ENCODE data around the gene HOXD3. TPM values are rescaled to one million over a fixed set of nuclear protein-coding genes. Genes with fewer than 3 reads are reported as not detected.

Gene HOXD3
- total RNA-seq, 1 donor: not detected

DNA sequence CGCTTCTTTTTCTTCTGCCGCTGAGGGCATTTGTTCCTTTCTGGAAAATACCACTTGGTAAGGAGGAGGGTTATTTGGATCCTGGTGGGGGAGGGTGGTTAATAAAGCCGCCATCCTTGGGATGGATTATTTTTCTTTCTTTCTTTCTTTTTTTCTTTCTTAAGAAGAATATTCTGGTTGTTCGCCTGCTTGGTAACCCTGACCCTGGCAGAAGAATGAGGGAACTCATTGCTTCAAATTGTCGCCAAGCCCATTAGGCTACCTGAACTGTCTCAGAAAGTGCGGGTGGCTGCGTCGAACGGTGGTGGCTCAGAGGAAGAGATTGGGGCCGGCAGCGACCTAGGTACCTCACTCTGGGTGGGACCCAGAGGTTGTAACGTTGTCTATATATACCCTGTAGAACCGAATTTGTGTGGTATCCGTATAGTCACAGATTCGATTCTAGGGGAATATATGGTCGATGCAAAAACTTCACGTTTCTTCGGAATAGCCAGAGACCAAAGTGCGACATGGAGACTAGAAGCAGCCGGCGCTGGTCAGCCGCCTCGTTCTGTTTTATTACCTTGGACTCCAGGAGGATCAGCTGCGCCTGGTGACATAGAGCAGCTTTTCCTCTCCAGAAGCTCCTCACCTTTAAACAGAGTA is 7.0 kb upstream of the HOXD3 start:
- Histone ChIP-seq H3K4me1 (ENCODE audit: insufficient read depth, low read length) (no peaks in the 10 kb centered on the region), H3K27me3 (ENCODE audit: insufficient read depth, low read length) (peaks cover 95% of the 10 kb centered on the region), H3K9me3 (ENCODE audit: low read depth, low read length) (no peaks in the 10 kb centered on the region)

DNA sequence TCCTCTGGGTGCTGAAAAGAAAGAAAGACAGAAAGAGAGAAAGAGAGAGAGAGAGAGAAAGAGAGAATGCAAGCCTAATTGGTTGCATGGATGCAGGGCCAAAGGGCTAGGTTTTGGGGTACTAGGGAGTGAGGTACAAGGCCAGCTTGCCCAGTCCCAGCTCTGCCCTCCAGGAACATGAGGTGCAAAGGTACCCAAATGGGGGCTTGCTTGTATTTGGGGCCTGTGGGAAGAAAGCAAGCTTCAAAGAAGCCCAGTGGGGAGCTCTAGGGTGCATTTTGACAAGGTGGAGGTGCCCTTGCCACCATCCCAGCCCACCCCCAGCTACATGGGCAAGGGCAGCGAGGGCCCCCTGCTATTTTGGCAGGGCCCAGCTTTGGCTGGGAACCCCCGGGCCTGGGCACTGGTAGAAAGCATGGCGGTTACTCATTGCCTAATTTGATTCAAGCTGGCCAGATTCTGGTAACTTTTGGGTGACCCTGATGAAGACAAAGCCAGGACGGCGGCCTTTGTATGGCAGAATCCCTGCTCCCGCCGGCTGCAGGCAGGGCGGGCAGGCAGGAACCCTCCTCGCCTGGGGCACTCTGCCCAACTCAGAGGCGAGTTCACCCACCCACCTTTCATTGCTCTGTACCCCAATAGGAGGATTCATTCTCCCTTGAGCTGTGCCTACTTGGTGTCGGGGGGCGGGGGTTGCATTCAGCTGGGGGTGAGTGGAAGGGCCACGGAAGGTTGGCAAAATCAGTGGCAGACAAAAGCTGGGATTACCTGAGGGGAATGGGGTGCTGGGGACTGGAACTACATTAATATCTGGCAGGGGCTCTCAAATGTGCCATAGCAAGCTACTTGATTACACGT is 6.3 kb upstream of the HOXD3 start:
- H3K4me1 ChIP-seq (ENCODE audit: insufficient read depth, low read length): no peaks in the 10 kb centered on the region
- H3K9me3 ChIP-seq (ENCODE audit: low read depth, low read length): no peaks in the 10 kb centered on the region
- H3K4me3 ChIP-seq (ENCODE audit: low read length): no peak overlapping the region
- peaks cover 95% of the 10 kb centered on the region for H3K27me3 ChIP-seq (ENCODE audit: insufficient read depth, low read length)

More for the DNA sequence above, 7.0 kb upstream of the HOXD3 start:
- H3K4me3 ChIP-seq (ENCODE audit: low read length): no peak overlapping the region

DNA sequence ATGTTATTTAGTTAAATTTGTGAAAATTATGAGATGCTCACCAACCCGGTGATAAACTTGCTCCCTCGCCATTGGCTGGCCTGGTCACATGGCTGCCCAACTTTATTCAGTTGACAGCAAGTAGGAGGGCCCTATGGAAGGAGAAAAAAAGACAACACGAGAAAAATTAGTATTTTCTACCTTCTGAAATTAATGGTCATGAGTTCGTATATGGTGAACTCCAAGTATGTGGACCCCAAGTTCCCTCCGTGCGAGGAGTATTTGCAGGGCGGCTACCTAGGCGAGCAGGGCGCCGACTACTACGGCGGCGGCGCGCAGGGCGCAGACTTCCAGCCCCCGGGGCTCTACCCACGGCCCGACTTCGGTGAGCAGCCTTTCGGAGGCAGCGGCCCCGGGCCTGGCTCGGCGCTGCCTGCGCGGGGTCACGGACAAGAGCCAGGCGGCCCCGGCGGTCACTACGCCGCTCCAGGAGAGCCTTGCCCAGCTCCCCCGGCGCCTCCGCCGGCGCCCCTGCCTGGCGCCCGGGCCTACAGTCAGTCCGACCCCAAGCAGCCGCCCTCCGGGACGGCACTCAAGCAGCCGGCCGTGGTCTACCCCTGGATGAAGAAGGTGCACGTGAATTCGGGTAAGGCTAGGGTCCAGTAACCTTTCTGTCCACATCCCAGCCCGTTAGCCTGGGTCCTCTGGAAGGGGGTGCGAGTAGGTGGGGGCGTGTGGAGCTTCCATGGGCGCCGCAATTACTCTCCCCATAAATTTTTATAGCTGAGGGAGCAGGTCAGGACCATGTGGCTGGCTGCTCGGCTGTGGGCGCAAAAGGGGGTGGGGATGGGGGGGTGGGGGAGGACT is 5.4 kb upstream of the HOXD3 start, which contains the start of gene HOXD4:
Gene HOXD4 (plus strand): TSS at position 109 of the 846 bp plus-strand sequence. CDS start 84 bp downstream, at position 193.
- Histone ChIP-seq H3K27me3 (ENCODE audit: insufficient read depth, low read length) (peaks cover 95% of the 10 kb centered on the region), H3K4me1 (ENCODE audit: insufficient read depth, low read length) (no peaks in the 10 kb centered on the region), H3K4me3 (ENCODE audit: low read length) (no peak within 1 kb of the TSS), H3K9me3 (ENCODE audit: low read depth, low read length) (no peaks in the 10 kb centered on the region)

DNA sequence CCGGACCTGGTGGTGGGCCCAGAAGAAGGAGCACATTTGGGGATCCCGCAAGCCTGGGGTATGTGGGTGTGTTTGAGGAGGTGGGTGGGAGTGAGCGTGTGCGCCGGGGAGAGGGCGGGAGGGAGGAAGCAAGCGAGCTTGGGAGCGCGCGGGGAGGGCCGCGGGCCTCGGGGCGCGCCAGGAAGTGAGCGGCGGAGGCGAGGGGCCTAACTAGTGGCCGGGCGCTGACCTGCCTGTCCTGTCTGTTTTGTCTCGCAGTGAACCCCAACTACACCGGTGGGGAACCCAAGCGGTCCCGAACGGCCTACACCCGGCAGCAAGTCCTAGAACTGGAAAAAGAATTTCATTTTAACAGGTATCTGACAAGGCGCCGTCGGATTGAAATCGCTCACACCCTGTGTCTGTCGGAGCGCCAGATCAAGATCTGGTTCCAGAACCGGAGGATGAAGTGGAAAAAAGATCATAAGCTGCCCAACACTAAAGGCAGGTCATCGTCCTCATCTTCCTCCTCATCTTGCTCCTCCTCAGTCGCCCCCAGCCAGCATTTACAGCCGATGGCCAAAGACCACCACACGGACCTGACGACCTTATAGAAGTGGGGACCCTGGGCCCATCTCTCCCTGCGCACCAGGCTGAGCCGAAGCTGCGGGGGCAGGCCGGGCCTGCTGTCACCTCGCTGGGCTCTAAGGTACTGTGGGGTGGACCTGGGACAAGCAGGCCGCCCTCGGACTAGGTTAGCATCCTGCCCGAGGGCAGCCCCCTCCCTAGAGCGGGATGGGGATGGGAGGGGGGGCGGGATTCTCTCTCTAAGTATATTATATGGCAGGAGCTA is 4.5 kb upstream of the HOXD3 start:
- H3K9me3 ChIP-seq (ENCODE audit: low read depth, low read length): no peaks in the 10 kb centered on the region
- no peak overlapping the region for H3K4me3 ChIP-seq (ENCODE audit: low read length)
- no peaks in the 10 kb centered on the region for H3K4me1 ChIP-seq (ENCODE audit: insufficient read depth, low read length)
- H3K27me3 ChIP-seq (ENCODE audit: insufficient read depth, low read length): peaks cover 96% of the 10 kb centered on the region

DNA sequence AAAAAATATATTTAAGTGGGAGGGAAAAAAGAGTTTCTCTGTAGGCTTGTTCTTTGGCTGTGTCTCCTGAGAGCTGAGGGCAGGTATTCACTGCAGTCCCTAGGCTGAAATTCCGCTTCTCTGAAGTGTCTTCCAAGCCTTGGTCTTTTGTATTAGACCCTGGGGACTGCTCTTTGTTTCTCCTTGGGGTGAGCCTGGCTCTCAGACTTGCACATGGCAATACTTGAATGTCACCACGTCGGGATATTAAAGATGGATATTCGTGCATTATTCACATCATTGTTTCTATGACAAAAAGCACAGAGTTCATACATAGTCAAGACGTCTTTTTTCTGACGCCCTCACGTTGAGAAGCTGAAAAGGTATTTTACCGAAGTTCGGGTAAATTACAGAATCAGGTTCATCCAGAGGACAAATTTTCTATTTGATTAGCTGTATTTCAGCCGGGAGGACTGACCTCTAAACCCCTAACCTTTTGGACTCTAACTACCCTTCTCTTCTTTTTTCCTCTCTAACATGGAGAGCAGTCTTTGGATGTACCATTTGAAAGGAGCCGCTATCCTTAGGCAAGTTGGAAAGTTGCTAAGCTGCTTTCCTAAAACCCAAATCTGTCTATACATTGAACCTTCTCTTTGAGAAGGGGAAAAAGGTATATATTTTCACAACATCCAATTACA is 2.4 kb upstream of the HOXD3 start:
- no peaks in the 10 kb centered on the region for H3K9me3 ChIP-seq (ENCODE audit: low read depth, low read length)
- peaks cover 91% of the 10 kb centered on the region for H3K27me3 ChIP-seq (ENCODE audit: insufficient read depth, low read length)
- no peak overlapping the region for H3K4me3 ChIP-seq (ENCODE audit: low read length)
- no peaks in the 10 kb centered on the region for H3K4me1 ChIP-seq (ENCODE audit: insufficient read depth, low read length)

DNA sequence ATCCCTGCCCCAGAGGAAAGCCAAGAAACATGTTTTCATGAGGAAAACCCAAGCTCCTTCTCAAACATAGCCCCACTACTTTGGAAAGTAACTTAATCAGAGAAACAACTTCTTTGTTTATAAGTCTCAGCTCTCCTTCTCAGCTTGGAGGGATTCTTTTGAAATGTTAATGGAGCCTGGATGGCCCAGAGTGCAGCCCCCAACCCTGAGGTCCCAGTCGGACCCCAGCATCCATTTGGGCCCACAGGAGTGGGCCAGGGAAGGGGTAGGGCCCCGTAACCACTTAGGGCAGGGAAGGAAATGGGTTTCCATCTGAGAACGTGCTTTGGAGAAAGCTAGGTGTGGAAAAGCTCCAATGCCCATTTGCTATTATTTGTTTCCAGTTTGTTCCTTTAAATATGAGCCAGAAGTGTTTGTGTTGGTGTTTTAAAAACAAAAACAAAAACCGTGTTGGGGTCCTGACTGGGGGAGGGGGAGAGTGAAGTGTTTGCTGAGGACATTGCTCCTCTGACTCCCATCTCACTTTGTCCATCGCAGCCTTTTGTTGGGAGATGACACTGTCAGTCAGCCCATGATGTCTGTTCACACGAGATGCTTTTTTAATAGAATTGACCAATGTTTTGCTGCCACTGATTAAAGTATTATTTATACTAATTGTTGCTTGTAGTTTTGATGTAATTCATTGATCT is 1.6 kb upstream of the HOXD3 start:
- Histone ChIP-seq H3K9me3 (ENCODE audit: low read depth, low read length) (no peaks in the 10 kb centered on the region), H3K4me3 (ENCODE audit: low read length) (no peak overlapping the region), H3K27me3 (ENCODE audit: insufficient read depth, low read length) (peaks cover 91% of the 10 kb centered on the region), H3K4me1 (ENCODE audit: insufficient read depth, low read length) (no peaks in the 10 kb centered on the region)

DNA sequence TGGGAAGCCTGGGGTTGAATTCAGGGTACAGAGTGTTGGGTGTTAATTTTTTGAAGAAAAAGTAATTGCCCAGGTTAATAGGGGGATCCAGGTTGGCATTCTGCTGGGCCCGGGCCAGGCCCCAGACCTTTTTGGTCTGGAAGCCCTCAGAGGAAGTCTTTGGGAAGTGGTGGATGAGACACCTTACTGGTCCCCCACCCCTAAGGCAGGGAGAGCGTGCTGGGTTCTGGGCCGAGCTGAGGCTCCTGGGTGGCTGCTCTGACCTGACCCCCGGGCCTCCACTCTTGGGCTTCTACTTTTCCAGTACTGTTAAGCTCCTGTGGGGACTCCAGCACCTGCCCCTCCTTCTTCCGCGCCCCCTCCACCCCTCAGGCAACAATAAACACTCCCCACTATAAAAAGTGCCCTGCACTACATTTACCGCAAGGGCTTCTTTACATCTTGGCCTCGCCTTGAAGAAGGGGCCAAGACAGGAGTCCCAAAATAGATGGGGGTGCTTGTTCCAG is 753 bp upstream of the HOXD3 start:
- Histone ChIP-seq H3K9me3 (ENCODE audit: low read depth, low read length) (no peaks in the 10 kb centered on the region), H3K27me3 (ENCODE audit: insufficient read depth, low read length) (peaks cover 91% of the 10 kb centered on the region), H3K4me1 (ENCODE audit: insufficient read depth, low read length) (no peaks in the 10 kb centered on the region), H3K4me3 (ENCODE audit: low read length) (no peak overlapping the region)

DNA sequence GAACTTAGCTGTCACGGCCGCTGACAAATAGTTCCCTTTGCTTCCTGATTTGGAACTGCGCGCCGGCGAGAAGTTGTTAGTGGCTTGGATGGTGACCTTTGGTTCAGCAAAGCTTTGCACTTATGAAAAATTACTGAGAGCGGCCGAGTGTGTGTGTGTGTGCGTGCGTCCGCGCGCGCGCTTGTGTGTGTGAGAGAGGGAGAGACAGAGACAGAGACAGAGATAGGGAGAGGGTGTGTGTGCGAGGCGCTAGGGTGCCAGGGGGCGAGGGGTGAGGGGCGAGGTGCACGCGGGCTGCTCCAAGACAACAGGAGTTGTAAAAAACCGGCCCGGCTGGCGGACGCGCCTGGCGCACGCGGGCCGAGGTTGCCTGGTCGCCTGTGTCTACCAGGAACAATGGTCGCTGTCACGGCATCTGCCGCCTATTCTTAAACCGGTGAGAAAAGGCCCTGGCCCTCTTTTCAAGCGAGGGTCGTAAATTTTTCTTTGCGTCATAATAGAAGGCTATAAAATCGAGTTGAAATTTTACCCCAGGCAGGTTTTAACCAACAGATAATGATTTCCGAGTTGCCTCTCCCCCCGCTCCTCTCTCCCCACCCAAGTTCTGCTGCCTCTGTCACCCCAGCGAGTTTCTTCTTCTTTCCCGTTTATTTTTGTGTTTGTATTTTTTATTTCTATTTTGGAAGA is 535 bp downstream of the HOXD3 start:
- Histone ChIP-seq H3K4me3 (ENCODE audit: low read length) (no peak overlapping the region), H3K4me1 (ENCODE audit: insufficient read depth, low read length) (no peaks in the 10 kb centered on the region), H3K27me3 (ENCODE audit: insufficient read depth, low read length) (peaks cover 93% of the 10 kb centered on the region), H3K9me3 (ENCODE audit: low read depth, low read length) (no peaks in the 10 kb centered on the region)

DNA sequence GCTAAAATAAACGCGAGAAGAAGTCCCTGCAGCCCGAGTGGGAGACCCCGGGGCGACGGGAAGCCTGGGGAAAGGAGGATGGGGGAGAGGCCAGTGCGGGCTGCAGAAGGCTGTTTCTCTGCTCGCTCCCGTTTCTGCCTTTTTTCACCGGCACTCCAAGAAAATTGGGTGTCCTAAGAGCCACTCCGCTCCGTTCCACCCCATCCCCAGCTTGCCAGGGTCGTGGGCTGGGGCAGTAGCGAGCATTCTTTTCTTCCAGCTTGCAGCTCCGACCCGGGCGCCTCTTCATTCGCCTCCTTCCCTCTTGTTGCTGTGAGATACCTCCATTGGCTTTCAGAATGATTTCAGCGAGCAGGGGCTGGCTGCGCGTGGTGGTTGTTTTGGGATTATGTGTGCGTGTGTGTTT is 1.1 kb downstream of the HOXD3 start:
- H3K4me1 ChIP-seq (ENCODE audit: insufficient read depth, low read length): no peaks in the 10 kb centered on the region
- H3K4me3 ChIP-seq (ENCODE audit: low read length): no peak overlapping the region
- H3K9me3 ChIP-seq (ENCODE audit: low read depth, low read length): no peaks in the 10 kb centered on the region
- H3K27me3 ChIP-seq (ENCODE audit: insufficient read depth, low read length): peaks cover 94% of the 10 kb centered on the region

DNA sequence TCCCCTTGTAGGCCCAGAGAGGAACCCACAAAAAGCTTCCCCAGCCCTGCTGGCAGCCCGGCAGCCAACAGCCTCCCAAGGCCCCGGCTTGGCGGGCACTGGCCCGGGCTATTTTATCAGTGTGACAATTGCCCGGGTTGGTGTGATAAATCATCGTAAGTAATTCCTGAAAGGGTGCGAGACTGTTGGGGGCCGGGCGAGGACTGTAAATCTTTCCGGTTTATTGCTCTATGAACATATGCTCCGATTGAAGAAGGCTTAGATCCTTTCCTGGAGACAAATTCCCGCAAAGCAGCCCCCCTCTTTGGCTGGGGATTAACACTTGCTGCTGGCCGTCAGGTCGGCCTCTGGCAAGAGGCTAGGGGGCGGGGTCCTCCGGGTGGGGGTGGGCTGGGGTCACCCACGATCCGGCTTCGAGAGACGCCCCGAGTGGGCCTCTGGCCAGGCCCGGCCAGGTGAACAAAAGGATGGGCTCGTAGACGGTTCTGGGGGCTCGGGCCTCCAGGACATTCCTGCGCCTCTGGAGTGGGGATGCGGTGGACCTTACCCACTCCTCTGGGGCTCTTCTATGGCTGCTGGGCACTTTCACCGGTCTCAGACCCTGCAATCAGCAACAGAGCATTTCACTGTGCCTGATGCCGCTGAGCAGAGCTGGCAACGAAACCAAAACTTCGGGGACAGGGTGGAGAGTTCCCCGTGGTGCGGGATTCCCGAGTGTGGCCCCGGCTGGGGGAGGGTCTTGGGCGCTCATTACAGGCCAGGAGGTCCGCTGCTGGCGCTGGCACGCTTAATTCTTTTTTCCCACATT is 2.0 kb downstream of the HOXD3 start:
- Histone ChIP-seq H3K4me1 (ENCODE audit: insufficient read depth, low read length) (no peaks in the 10 kb centered on the region), H3K27me3 (ENCODE audit: insufficient read depth, low read length) (peaks cover 94% of the 10 kb centered on the region), H3K4me3 (ENCODE audit: low read length) (no peak overlapping the region), H3K9me3 (ENCODE audit: low read depth, low read length) (no peaks in the 10 kb centered on the region)

DNA sequence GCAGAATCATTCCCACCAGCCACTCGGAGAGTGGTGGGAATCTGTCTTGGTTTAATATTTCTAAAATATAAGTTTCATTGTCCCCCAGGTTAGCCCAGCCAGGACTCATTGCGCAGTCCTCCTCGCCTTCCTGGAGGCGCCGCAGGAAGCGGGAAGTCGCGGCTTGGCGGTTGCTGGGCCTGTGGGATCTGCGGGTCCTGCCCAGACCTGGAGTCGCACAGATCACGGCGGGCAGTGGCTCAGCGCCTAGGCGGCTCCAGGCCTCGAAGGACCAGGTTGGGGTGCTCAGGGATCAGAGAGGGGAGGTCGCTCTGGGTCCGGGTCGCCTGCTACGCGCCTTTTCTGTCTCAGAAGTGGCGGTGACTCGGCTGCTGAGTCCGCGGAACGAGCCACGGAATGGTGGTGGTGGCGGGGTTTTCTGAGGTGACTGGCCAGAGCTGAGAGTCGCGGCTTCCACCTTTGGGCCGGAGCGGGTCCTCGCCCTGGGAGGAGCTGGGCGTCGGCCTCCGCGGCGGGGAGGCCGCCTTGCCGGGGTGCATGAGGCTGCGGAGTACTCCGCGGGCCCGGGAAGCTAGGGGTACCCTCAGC is 2.6 kb downstream of the HOXD3 start:
- Histone ChIP-seq H3K4me1 (ENCODE audit: insufficient read depth, low read length) (no peaks in the 10 kb centered on the region), H3K9me3 (ENCODE audit: low read depth, low read length) (no peaks in the 10 kb centered on the region), H3K4me3 (ENCODE audit: low read length) (no peak overlapping the region), H3K27me3 (ENCODE audit: insufficient read depth, low read length) (peaks cover 94% of the 10 kb centered on the region)
